Urinary bladder (tissue), 4 donors: Measurements from ENCODE around the gene MMP26. TPM values are rescaled to one million over a fixed set of nuclear protein-coding genes. Genes with fewer than 3 reads are reported as not detected.
"Not testable (repeated sequence)": the region's sequence is repeated elsewhere in the genome, so short reads cannot be mapped to it uniquely, and the experiment has no call there.

Source experiments
- DNase-seq: peaks from one replicate; pipeline ENCODE4 v3.0.0-alpha.2; 2015; ENCODE audit errors: extremely low spot score
- H3K27ac ChIP-seq: one replicate; pipeline ENCODE4 v1.5.1; 2013; ENCODE audit warnings: low read depth, mild to moderate bottlenecking, moderate library complexity
- H3K36me3 ChIP-seq: one replicate; pipeline ENCODE4 v1.6.1; 2013; ENCODE audit warnings: mild to moderate bottlenecking, moderate library complexity; ENCODE audit not compliant: insufficient read depth
- H3K4me1 ChIP-seq: one replicate; pipeline ENCODE4 v1.6.1; 2013; ENCODE audit warnings: mild to moderate bottlenecking, moderate library complexity; ENCODE audit not compliant: insufficient read depth
- H3K4me3 ChIP-seq: one replicate; pipeline ENCODE4 v1.5.1; 2013; ENCODE audit warnings: low read depth, low read length
- WGBS: extraction: QIAGEN DNeasy Blood & Tissue Kit; methylation state at CpG from one replicate; pipeline ENCODE4 v1.1.7; 2013; 5-methylcytosine and 5-hydroxymethylcytosine counted together
- polyA plus RNA-seq: library from polyadenylated mRNA; stranded (reverse); fragments of 200-250 nt; gene quantifications from one replicate; pipeline ENCODE4 v1.2.3, GENCODE V29; 2013
- total RNA-seq: library from RNA; depleted of rRNA; stranded (reverse); fragments of >200 nt; gene quantifications from one replicate; pipeline ENCODE4 v1.2.3, GENCODE V29; 2014
- donor health status: healthy with polysubstance abuse.
- donor health status: healthy.

Gene MMP26
- total and polyA plus RNA-seq, 2 donors = not detected

DNA sequence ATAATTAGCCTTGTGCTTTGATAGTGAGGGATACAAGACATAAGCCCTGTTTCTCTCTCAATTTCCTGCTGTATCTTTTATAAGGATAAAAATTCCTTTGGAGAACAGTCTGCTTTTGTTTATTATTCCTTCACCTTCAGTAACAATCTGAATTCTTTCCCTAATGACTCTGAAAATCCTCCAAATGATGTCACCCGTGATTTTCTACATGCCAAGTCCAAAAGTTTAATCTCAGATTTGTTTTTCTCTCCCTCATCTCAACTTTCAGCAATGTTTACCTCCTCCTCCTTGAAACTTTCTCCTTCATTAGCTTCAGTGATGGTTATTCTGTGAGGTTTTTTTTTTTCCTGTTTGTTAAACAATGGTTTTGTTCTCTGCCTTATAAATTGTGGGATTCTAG is 9.1 kb upstream of the MMP26 start:
- no peak overlapping the region for H3K27ac ChIP-seq
- WGBS = 18% methylated on average over 1 of the region's 1 CpG
- H3K4me1 ChIP-seq = no peaks in the 10 kb centered on the region
- H3K36me3 ChIP-seq = no peaks in the 10 kb centered on the region
- no peak overlapping the region for H3K4me3 ChIP-seq
- no peak for DNase-seq

DNA sequence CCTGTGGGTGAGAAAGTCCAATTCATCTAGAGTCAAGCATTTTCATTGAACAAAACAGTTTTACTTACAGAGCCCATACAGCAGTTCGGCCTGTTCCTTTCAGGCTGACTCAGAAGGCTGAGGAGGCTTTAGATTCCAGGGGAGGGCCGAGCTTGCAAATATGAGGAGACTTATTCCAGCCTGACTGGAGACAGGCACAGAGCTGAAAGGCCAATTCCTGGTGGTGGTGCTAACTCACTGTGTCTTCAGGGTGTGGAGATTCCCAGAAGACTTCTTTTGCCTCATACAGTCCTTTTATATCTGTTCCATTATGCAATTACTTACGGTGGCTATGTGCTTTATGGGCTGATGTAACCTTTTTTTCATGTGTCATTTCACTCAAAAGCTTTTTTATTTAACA is 7.0 kb upstream of the MMP26 start, which contains the start of gene OR51E2:
Gene OR51E2, minus strand, starts transcription at position 269 of the 400 bp plus-strand sequence. CDS start 15,142 bp downstream, outside the sequence.
- DNase-seq = no peak
- H3K36me3 ChIP-seq = no peaks in the 10 kb centered on the region
- H3K4me1 ChIP-seq = no peaks in the 10 kb centered on the region
- WGBS = 56% methylated on average over 3 of the region's 3 CpGs
- no peak within 1 kb of the TSS for H3K4me3 ChIP-seq
- H3K27ac ChIP-seq = no peak within 1 kb of the TSS

DNA sequence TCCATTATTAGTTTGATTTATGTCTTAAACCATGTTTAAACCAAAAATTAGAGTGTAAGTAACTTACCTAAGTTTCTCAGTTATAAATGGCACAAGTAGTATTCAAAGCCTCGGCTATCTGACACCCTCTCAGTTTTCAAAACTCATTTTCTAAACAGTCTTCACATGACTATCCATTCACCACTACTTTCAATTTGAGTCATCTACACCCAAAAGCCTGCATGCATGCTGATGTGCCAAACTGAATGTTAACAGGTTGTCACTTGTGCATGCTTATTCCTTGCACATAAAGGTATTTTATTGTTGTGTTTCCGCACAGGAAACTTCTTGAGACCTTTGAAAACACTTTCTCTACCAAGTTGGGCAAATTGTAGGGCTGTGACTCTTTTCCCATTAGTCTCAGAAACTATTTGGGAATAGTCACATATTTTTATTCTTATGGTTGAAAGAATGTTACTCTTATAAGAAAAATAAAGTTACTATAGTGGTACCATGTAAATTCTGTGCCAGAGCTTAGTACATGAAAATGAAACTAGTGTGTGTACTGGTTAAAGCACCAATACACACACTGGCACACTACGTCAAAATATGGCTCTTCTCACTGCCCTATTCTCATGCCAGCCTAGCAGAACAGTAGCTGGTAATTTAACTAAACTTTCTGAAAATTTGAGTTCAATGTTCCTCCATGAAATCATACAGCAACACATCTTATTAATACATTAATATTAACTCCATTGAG is 4.7 kb upstream of the MMP26 start:
- no peaks in the 10 kb centered on the region for H3K36me3 ChIP-seq
- H3K4me3 ChIP-seq = no peak overlapping the region
- 90% methylated on average over 3 of the region's 3 CpGs for WGBS
- no peaks in the 10 kb centered on the region for H3K4me1 ChIP-seq
- DNase-seq = no peak
- no peak overlapping the region for H3K27ac ChIP-seq

DNA sequence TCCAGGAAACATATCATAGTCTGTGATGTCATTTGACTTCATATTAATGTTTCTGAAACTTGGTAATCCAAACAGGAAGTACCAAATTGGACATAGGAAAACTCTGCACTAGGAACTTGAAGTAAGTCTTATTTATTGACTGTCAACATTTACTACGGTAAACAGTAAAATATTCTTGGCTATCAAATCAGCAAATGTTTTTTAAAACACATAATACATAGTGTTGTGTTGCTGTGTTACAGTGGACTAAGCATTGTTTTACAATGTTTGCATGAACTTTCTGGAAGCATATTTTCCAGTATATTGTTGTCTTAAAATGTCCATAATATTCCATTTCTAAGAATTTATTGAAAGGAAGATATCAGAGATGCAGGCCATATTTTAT is 4.2 kb upstream of the MMP26 start:
- Histone ChIP-seq H3K4me1 (no peaks in the 10 kb centered on the region), H3K4me3 (no peak overlapping the region), H3K27ac (no peak overlapping the region), H3K36me3 (no peaks in the 10 kb centered on the region)
- no peak for DNase-seq
- WGBS = 49% methylated on average over 1 of the region's 1 CpG

DNA sequence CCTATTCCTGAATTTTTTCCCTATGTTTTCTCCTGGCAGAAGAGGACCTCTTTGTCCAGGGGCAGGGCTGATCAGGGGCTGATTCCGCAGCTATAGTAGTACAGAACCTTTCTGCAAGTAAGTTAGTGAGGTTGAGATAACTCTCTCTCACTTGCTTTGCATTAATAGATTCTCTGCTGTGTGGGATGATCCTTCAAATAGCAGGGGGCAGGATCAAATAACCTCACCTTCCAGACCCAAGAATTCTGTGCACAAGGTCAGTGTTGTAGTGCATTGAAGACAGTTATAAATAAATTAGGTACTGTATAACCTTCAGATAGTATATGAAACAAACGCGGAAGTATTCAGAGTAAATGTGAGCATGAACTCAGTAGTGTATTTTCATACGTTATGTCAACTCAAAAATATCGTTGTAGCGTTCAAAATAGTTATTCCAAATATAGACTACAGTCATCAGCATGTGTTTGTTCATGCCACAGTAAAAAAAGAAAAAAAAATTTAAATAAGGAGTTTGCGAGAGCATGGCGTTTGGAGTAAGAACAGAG is 278 bp downstream of the MMP26 start:
- H3K4me1 ChIP-seq = no peaks in the 10 kb centered on the region
- DNase-seq = no peak
- H3K4me3 ChIP-seq = no peak overlapping the region
- 67% methylated on average over 8 of the region's 8 CpGs for WGBS
- no peaks in the 10 kb centered on the region for H3K36me3 ChIP-seq
- H3K27ac ChIP-seq = no peak overlapping the region

GRCh38 chr11:4713241-4713640 is 8.7 kb downstream of the MMP26 start:
- no peak for DNase-seq
- no peak overlapping the region for H3K27ac ChIP-seq
- WGBS = 13% methylated on average over 1 of the region's 1 CpG

GRCh38 chr11:4714300-4714699 is 9.7 kb downstream of the MMP26 start:
- H3K4me3 ChIP-seq = no peak overlapping the region
- WGBS = 69% methylated on average over 5 of the region's 5 CpGs
- no peak for DNase-seq

More at GRCh38 chr11:4713241-4713640, 8.7 kb downstream of the MMP26 start:
- H3K4me1 ChIP-seq = no peaks in the 10 kb centered on the region
- H3K4me3 ChIP-seq = no peak overlapping the region
- H3K36me3 ChIP-seq = no peaks in the 10 kb centered on the region

DNA sequence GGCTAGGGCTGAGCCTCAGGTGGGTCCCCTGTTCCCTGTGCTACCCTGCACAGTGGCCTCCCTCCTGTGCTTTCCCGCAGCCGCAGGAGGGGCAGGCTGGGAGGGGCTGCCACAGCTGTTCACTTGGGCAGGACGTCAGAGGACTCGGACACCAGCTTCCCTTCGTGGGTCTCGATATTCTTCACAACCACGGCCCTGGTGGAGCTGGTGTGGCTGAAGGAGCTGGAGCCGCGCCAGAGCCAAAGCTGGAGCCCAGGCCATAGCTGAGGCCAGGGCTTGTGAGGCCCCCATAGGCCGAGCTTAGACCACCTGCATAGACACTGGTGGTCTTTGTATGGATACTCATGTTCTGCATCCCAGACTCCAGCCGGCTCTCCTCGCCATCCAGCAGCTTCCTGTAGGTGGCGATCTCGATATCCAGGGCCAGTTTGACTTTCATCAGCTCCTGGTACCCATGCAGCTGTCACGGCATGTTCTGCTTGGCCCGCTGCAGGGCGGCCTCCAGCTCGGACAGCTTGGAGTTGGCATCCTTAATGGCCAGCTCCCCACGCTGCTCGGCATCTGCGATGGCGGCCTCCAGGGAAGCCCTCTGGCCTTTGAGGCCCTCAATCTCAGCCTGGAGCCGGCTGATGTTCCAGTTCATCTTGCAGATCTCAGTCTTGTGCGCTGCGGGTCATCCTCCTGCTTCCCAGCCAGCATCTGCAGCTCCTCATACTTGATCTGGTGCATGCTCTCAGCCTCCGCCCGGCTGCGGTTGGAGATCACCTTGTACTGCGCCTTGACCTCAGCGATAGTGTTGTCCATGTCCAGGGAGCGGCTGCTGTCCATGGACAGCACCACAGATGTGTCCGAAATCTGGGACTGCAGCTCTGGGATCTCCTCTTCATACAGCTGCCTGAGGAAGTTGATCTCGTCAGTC is 18.3 kb downstream of the MMP26 start:
- not testable (repeated sequence) for H3K4me3 ChIP-seq, H3K36me3 ChIP-seq, DNase-seq, H3K27ac ChIP-seq, H3K4me1 ChIP-seq
- WGBS = 89% methylated on average over 33 of the region's 33 CpGs

More at GRCh38 chr11:4714300-4714699, 9.7 kb downstream of the MMP26 start:
- no peaks in the 10 kb centered on the region for H3K4me1 ChIP-seq
- H3K27ac ChIP-seq = no peak overlapping the region
- no peaks in the 10 kb centered on the region for H3K36me3 ChIP-seq

DNA sequence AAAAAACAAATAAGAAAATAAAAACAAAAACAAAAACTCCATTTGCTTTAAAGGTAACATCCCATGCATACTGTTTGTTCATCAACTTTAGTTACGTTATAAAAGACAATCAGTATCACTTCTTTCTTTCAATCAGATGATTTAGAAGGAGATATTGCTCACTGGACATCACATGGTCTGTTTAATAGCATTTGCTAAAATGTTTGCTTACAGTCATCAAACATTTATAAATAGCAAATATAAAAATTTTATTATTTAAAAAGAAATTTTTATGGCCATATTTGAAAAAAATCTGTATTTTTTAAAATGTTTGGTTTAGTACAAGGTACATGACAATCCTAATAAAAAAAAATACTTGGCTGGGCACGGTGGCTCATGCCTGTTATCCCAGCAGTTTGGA is 22.6 kb downstream of the MMP26 start:
- WGBS = 75% methylated on average over 2 of the region's 2 CpGs
- DNase-seq = no peak
- Histone ChIP-seq H3K27ac (no peak overlapping the region), H3K4me3 (no peak overlapping the region), H3K4me1 (no peaks in the 10 kb centered on the region), H3K36me3 (no peaks in the 10 kb centered on the region)

- no peaks in the 10 kb centered on the region for H3K4me1 ChIP-seq
- DNase-seq = no peak
- no peak overlapping the region for H3K27ac ChIP-seq
- H3K36me3 ChIP-seq = no peaks in the 10 kb centered on the region
- H3K4me3 ChIP-seq = no peak overlapping the region
- 85% methylated on average over 2 of the region's 2 CpGs for WGBS
These were observed 36.2 kb downstream of the MMP26 start for GRCh38 chr11:4740735-4741134.

DNA sequence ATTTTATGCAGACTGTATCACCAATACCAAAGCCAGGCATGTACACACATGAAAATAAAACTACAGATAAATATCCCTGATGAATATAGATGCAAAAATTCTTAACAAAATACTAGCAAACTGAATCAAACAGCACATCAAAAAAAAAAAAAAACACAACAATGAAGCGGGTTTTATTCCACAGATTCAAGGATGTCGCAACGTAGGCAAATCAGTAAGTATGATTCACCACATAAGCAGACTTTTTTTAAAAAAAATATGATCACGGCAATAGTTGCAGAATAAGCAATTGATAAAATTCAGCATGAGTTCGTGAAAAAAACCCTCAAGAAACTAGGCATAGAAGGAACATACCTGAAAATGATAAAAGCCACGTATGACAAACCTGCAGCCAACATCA is 43.9 kb downstream of the MMP26 start:
- no peaks in the 10 kb centered on the region for H3K4me1 ChIP-seq
- H3K36me3 ChIP-seq = no peaks in the 10 kb centered on the region
- no peak overlapping the region for H3K27ac ChIP-seq
- WGBS = 72% methylated on average over 6 of the region's 6 CpGs
- no peak overlapping the region for H3K4me3 ChIP-seq
- DNase-seq = no peak

DNA sequence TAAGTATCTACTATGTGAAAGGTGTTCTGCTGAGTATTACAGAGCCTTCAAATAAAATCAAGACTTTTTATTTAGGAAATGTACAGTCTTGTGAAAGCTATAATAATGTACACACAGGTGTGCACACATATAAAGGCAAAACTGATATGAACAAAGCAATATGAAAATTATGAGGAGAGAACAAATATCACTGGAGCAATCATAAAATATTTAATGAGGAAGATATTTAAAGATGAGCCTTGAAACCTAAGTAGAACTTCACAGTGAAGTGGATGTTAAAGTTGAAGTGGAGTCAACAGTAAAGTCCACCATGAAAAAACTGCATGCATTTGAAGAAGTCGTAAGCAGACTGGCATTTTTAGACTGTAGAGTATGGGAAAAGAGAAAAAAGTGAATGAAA is 46.6 kb downstream of the MMP26 start:
- Histone ChIP-seq H3K4me1 (no peaks in the 10 kb centered on the region), H3K27ac (no peak overlapping the region), H3K4me3 (no peak overlapping the region), H3K36me3 (no peaks in the 10 kb centered on the region)
- WGBS = 82% methylated on average over 1 of the region's 1 CpG
- DNase-seq = no peak
